Stimulated activated CD8-positive, alpha-beta memory T cell treated with anti-CD3 and anti-CD28 coated beads, Interleukin-15, amount 100 ng/mL, for 48 hours (primary cell): ENCODE results near the gene ICE2.

Source experiments
- DNase-seq, 2 donors: peaks; one replicate each; pipeline ENCODE4 v3.0.0-alpha.2; 2020; ENCODE audit warnings: low read depth in 2 of 2

Gene ICE2

GRCh38 chr15:60493166-60493565 lies 14.2 kb upstream of the ICE2 start:
- no peak for DNase-seq

GRCh38 chr15:60486742-60487141 lies 7.8 kb upstream of the ICE2 start:
- no peak for DNase-seq

- DNase-seq: no peak
These were observed 6.6 kb upstream of the ICE2 start for GRCh38 chr15:60485365-60486055.

- DNase-seq: no peak
These were observed 4.1 kb upstream of the ICE2 start for GRCh38 chr15:60483042-60483441.

- DNase-seq: no peak
These were observed 1.9 kb upstream of the ICE2 start for GRCh38 chr15:60480888-60481287.

GRCh38 chr15:60480149-60480548 lies 1.2 kb upstream of the ICE2 start:
- no peak for DNase-seq

- DNase-seq: no peak
These were observed 594 bp upstream of the ICE2 start for GRCh38 chr15:60479361-60480110.

- no peak for DNase-seq
These were observed 901 bp downstream of the ICE2 start for GRCh38 chr15:60477916-60478565.

- no peak for DNase-seq
These were observed 1.8 kb downstream of the ICE2 start for GRCh38 chr15:60477164-60477563.

- no peak for DNase-seq
These were observed 2.2 kb downstream of the ICE2 start for GRCh38 chr15:60476713-60477112.

- DNase-seq: no peak
These were observed 5.8 kb downstream of the ICE2 start for GRCh38 chr15:60473135-60473534.

GRCh38 chr15:60471314-60471713 lies 7.6 kb downstream of the ICE2 start:
- DNase-seq: no peak

- no peak for DNase-seq
These were observed 8.9 kb downstream of the ICE2 start for GRCh38 chr15:60469893-60470641.

GRCh38 chr15:60464836-60465630 lies 13.9 kb downstream of the ICE2 start:
- DNase-seq: no peak

- no peak for DNase-seq
These were observed 16.9 kb downstream of the ICE2 start for GRCh38 chr15:60462027-60462426.

GRCh38 chr15:60460931-60461330 lies 18.0 kb downstream of the ICE2 start:
- DNase-seq: no peak

GRCh38 chr15:60458721-60459120 lies 20.2 kb downstream of the ICE2 start:
- no peak for DNase-seq

- no peak for DNase-seq
These were observed 21.0 kb downstream of the ICE2 start for GRCh38 chr15:60457985-60458384.

GRCh38 chr15:60454824-60455223 lies 24.1 kb downstream of the ICE2 start:
- DNase-seq: no peak

- no peak for DNase-seq
These were observed 30.1 kb downstream of the ICE2 start for GRCh38 chr15:60448668-60449360.
